Neuron (in vitro differentiated cells): ENCODE results near the gene ADI1.
"Not testable (repeated sequence)": the region's sequence is repeated elsewhere in the genome, so short reads cannot be mapped to it uniquely, and the experiment has no call there.

Experiments used
- H2AFZ ChIP-seq: one replicate; pipeline ENCODE4 v1.6.1; 2013; ENCODE audit warnings: low read depth, mild to moderate bottlenecking, inconsistent platforms, low read length, moderate library complexity
- H3K27me3 ChIP-seq: one replicate; pipeline ENCODE4 v1.6.1; 2013; ENCODE audit warnings: low read length; ENCODE audit not compliant: insufficient read depth
- H3K36me3 ChIP-seq: one replicate; pipeline ENCODE4 v1.6.1; 2013; ENCODE audit warnings: low read length; ENCODE audit not compliant: insufficient read depth
- H3K4me1 ChIP-seq: one replicate; pipeline ENCODE4 v1.6.1; 2013; ENCODE audit warnings: low read length; ENCODE audit not compliant: insufficient read depth
- H3K4me3 ChIP-seq: 2 replicates; pipeline ENCODE4 v1.5.1; 2013; ENCODE audit warnings: mild to moderate bottlenecking, low read length, moderate library complexity
- H3K9me3 ChIP-seq: one replicate; pipeline ENCODE4 v1.6.1; 2013; ENCODE audit warnings: low read length

ADI1 gene

DNA sequence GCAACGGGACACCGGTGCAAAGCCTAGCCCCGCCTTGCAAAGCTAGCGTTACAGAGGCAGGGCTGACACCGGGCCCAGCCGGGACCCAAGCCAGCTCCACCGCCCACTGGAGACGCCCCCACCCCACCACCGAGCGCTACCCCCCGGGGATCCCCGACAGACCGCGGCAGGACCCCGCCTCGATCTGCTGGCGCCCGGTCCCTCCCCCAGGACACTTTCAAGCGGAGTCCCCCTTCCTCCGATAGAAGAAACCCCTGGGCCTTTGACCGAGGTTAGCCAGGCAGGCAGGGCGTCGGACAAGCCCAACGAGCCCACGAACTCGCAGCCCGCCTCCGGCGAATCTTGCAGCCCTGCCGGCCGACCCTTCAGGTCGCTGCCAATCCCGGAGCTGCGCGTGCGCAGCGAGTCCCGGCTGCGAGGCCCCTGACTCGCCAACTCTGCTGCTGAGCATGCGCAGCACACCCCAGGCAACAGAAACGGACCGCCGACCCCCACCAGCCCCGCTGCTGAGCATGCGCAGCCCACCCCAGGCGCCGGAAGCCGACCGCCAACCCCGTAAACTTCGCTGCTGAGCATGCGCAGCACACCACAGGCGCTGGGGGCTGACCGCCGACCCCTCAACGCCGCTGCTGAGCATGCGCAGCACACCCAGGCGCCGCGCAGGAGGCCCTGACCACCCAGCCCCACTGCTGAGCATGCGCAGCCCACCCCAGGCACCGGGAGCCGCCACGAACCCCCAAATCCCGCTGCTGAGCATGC lies 656 bp downstream of the ADI1 start:
- Histone ChIP-seq H3K4me1 (peaks cover 9% of the 10 kb centered on the region), H3K27me3 (no peaks in the 10 kb centered on the region), H3K36me3 (peaks cover 3% of the 10 kb centered on the region), H3K9me3 (no peaks in the 10 kb centered on the region), H2AFZ (peak overlapping the region; percentile 43), H3K4me3 (peak overlapping the region; percentile 88)

- Histone ChIP-seq H3K27me3 (no peaks in the 10 kb centered on the region), H3K4me3 (peak overlapping the region; percentile 88), H3K36me3 (peaks cover 3% of the 10 kb centered on the region), H3K9me3 (no peaks in the 10 kb centered on the region), H3K4me1 (peaks cover 12% of the 10 kb centered on the region), H2AFZ (no peak overlapping the region)
Observed at GRCh38 chr2:3517948-3518495, 1.3 kb downstream of the ADI1 start.

GRCh38 chr2:3516831-3517230 lies 2.5 kb downstream of the ADI1 start:
- H3K4me3 ChIP-seq = no peak overlapping the region
- H3K4me1 ChIP-seq = peaks cover 23% of the 10 kb centered on the region
- H3K9me3 ChIP-seq = no peaks in the 10 kb centered on the region
- H3K27me3 ChIP-seq = no peaks in the 10 kb centered on the region
- no peak overlapping the region for H2AFZ ChIP-seq
- H3K36me3 ChIP-seq = peaks cover 3% of the 10 kb centered on the region

GRCh38 chr2:3515438-3515837 lies 3.9 kb downstream of the ADI1 start:
- H3K9me3 ChIP-seq, H2AFZ ChIP-seq, H3K27me3 ChIP-seq, H3K4me3 ChIP-seq: not testable (repeated sequence)
- Histone ChIP-seq H3K4me1 (peaks cover 23% of the 10 kb centered on the region), H3K36me3 (peaks cover 11% of the 10 kb centered on the region)

DNA sequence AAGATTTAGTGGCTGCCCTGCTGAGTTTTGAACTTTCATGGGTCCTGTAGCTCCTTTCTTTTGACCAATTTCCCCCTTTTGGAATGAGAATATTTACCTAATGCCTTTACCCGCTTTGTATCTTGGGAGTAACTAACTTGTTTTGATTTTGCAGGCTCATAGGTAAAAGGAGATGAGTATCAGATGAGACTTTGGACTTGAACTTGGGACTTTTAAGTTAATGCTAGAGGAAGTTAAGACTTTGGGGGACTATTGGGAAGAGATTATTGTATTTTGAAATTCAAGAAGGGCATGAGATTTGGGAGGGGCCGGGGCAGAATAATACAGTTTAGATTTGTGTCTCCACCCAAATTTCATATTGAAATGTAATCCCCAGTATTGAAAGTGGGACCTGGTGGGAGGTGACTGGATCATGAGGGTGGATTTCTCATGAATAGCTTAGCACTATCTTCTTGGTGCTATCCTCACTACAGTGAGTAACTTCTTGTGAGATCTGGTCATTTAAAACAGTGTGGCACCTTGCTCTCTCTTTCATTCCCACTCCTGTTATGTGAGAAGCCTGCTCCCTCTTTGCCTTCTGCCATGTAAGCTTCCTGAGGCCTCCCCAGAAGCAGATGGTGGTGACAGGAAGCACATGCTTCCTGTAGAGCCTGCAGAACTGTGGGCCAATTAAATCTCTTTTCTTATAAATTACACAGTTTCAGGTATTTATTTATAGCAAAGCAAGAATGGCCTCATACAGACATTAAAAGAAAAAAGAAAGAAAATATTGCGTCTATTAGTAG lies 6.1 kb downstream of the ADI1 start:
- H3K9me3 ChIP-seq = peaks cover 7% of the 10 kb centered on the region
- no peak overlapping the region for H3K4me3 ChIP-seq
- no peak overlapping the region for H2AFZ ChIP-seq
- H3K27me3 ChIP-seq = no peaks in the 10 kb centered on the region
- H3K36me3 ChIP-seq = peaks cover 12% of the 10 kb centered on the region
- H3K4me1 ChIP-seq = peaks cover 18% of the 10 kb centered on the region

DNA sequence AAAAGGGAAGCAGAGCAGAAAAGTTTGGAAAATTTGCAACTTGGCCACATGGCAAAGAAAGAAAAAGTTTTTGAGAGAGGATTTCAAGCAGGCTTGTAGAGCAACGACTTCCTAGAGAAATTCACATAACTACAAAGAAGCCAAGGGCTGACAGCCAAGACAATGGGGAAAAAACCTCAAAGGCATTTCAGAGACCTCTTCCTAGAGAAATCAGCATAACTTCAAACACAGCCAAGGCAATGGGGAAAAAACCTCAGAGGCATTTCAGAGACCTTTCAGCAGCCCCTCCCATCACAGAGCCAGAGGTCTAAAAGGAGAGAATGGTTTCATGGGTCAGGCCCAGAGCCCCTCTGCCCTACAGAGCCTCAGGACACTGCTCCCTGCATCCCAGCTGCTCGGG lies 7.2 kb downstream of the ADI1 start:
- no peaks in the 10 kb centered on the region for H3K27me3 ChIP-seq
- peaks cover 12% of the 10 kb centered on the region for H3K36me3 ChIP-seq
- no peak overlapping the region for H2AFZ ChIP-seq
- H3K4me3 ChIP-seq = no peak overlapping the region
- H3K4me1 ChIP-seq = peaks cover 14% of the 10 kb centered on the region
- peaks cover 7% of the 10 kb centered on the region for H3K9me3 ChIP-seq

GRCh38 chr2:3505771-3506170 lies 13.6 kb downstream of the ADI1 start:
- peaks cover 13% of the 10 kb centered on the region for H3K36me3 ChIP-seq
- no peak overlapping the region for H2AFZ ChIP-seq
- peaks cover 3% of the 10 kb centered on the region for H3K9me3 ChIP-seq
- H3K4me1 ChIP-seq = no peaks in the 10 kb centered on the region
- H3K4me3 ChIP-seq = no peak overlapping the region
- H3K27me3 ChIP-seq = no peaks in the 10 kb centered on the region

DNA sequence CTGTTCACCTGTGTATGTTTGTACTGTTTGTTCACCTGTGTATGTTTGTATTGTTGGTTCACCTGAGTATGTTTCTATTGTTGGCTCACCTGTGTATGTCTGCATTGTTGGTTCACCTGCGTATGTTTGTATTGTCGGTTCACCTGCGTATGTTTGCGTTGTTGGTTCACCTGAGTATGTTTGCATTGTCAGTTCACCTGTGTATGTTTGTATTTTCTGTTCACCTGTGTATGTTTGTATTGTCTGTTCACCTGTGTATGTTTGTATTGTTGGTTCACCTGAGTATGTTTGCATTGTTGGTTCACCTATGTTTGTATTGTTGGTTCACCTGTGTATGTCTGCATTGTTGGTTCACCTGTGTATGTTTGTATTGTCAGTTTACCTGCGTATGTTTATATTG lies 14.6 kb downstream of the ADI1 start:
- no peaks in the 10 kb centered on the region for H3K27me3 ChIP-seq
- peaks cover 15% of the 10 kb centered on the region for H3K36me3 ChIP-seq
- H3K4me3 ChIP-seq = no peak overlapping the region
- no peak overlapping the region for H2AFZ ChIP-seq
- no peaks in the 10 kb centered on the region for H3K4me1 ChIP-seq
- H3K9me3 ChIP-seq = peaks cover 3% of the 10 kb centered on the region

- H3K27me3 ChIP-seq = no peaks in the 10 kb centered on the region
- H2AFZ ChIP-seq = no peak overlapping the region
- no peaks in the 10 kb centered on the region for H3K4me1 ChIP-seq
- peaks cover 23% of the 10 kb centered on the region for H3K36me3 ChIP-seq
- H3K4me3 ChIP-seq = no peak overlapping the region
- peaks cover 1% of the 10 kb centered on the region for H3K9me3 ChIP-seq
Observed at GRCh38 chr2:3503483-3503882, 15.8 kb downstream of the ADI1 start.

DNA sequence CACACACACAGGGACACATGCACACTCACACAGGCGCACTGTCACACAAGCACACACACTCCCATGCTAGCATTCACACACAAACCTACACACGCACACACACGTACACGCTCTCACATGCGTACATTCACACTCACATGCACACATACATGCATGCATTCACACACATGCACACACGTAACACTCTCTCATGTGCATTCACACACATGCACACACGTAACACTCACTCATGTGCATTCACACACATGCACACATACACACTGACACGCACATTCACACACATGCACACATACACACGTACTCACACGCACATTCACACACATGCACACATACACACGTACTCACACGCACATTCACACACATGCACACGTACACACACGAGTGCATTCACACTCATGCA lies 16.3 kb downstream of the ADI1 start:
- peaks cover 26% of the 10 kb centered on the region for H3K36me3 ChIP-seq
- H3K4me1 ChIP-seq = no peaks in the 10 kb centered on the region
- no peak overlapping the region for H2AFZ ChIP-seq
- H3K4me3 ChIP-seq = no peak overlapping the region
- no peaks in the 10 kb centered on the region for H3K27me3 ChIP-seq
- no peaks in the 10 kb centered on the region for H3K9me3 ChIP-seq

- peaks cover 35% of the 10 kb centered on the region for H3K36me3 ChIP-seq
- H3K4me3 ChIP-seq = no peak overlapping the region
Observed at GRCh38 chr2:3500326-3500899, 18.9 kb downstream of the ADI1 start.

DNA sequence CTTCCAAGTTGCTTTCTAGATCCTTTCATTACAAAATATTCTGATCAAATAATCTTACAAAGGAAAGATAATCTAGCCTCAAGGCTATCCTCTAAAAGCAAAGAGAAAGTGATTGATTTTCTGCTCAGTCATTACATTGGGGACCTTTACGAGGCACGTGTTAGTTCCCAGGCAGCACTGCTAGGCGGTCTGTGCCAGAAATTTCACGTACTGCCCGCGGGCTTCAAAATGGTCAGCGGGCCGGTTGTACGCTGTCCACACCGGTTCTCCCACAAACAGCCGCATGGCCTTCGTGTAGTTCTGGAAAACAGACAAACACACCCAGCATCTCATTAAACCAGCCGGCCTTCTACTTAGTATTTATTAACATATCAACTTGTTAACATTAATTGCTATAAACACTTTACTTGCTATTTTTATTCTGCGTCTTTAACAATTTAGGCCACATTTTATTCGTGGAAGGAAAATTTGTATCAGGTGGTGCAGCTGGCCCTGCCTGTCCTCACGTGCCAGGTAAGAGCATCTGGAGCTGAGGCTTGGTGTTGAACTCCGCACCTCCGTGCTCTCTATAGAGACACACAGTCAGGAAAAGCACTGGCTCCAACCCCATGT lies 20.4 kb downstream of the ADI1 start:
- Histone ChIP-seq H3K4me1 (peaks cover 5% of the 10 kb centered on the region), H3K27me3 (no peaks in the 10 kb centered on the region), H3K9me3 (no peaks in the 10 kb centered on the region), H3K36me3 (peaks cover 29% of the 10 kb centered on the region), H2AFZ (no peak overlapping the region), H3K4me3 (no peak overlapping the region)

More at GRCh38 chr2:3500326-3500899, 18.9 kb downstream of the ADI1 start:
- Histone ChIP-seq H3K4me1 (no peaks in the 10 kb centered on the region), H3K9me3 (no peaks in the 10 kb centered on the region), H3K27me3 (no peaks in the 10 kb centered on the region), H2AFZ (no peak overlapping the region)

- Histone ChIP-seq H3K4me1 (peaks cover 14% of the 10 kb centered on the region), H3K36me3 (peaks cover 29% of the 10 kb centered on the region)
- H2AFZ ChIP-seq, H3K4me3 ChIP-seq, H3K9me3 ChIP-seq, H3K27me3 ChIP-seq: not testable (repeated sequence)
Observed at GRCh38 chr2:3496708-3497080, 22.6 kb downstream of the ADI1 start.
